Posterior vena cava (tissue), 2 donors: Measurements from ENCODE around the gene MIEN1. TPM values are rescaled to one million over a fixed set of nuclear protein-coding genes. Genes with fewer than 3 reads are reported as not detected.
"Not testable (repeated sequence)": the region's sequence is repeated elsewhere in the genome, so short reads cannot be mapped to it uniquely, and the experiment has no call there.

Source experiments
- DNase-seq: peaks from one replicate; pipeline ENCODE4 v3.0.0-alpha.2; 2020; ENCODE audit warnings: low spot score
- intact Hi-C, 2 donors: fragments of 100-400 bp; cut with DNase I; formaldehyde crosslinking; loops; one replicate each; pipeline versions ENCODE4 v1.14.1 to v1.14.2; 2022 to 2023
- total RNA-seq, 2 donors: library from RNA; stranded (reverse); fragmentation: NEBNext Ultra II Directional; extraction: Animal tissue kit (Norgen Biotek cat#: 25700); gene quantifications; one replicate each; pipeline ENCODE4 v1.2.1, GENCODE V29; 2021
- donor health status: DM: yes; HTN: yes; CAD: no.
- donor health status: DM: yes; HTN: yes; CAD: no.

Gene MIEN1
- total RNA-seq, 2 donors from 2014 or later = 27.4 to 33.6 TPM

DNA sequence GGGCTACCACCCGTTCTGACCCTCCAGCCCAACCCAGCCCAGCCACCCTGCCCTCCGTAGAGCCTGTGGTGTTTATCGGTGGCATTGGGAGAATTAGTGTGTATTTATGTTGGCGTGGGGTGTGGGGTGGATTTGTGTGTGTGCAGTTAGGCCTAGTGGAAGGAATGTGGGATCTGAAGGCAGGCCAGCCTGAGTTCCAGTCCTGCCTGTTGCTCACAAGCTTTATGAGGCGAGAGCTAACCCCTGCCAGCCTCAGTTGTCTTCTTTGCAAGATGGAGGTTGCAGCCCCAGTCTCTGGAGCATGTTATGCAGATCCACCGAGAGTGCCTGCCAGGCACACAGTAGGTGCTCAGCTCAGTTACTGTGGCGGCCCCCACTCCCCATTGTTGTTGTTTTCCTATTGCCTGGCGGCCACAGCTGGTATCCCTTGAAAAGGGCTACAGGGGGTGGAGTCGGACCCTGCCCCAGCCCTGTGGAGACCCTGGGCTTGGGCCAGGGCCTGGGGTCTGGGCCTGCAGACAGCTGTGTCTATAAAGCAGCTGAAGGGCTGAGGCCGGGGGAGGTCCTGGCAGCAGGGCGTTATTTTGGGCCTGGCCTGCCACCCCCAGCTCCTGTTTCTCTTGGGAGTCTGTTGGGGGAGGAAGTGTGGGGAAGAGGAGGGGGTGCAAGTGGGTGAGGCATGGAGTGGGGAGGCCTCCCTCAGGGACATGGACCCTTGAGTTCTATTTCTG is 25.3 kb downstream of the MIEN1 start:
- DNase-seq = no peak
- intact Hi-C loops = loop anchor here in 1 of 2 donors (5.0 kb wide), 1 partner anchor 793 kb away; no protein-coding TSS in a partner anchor

DNA sequence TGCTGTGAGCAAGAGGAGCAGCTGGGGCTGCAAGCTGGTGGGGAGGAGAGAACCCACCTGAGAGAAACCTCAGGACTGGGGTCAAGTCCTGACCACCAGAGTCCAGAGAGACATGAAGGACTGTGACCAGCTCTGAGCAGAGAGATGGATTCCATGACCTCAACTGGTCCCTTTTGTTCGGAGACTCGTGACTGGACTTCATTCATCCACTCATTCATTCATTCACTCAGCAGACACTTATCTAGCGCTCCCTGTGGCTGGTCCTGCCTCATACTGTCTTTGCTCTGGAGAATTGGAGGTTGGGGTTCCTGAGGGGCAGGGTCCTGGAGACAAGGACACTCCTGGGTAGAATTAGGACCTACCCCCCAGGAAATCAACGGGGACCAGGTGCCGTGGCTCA is 26.4 kb downstream of the MIEN1 start:
- no peak for DNase-seq
- intact Hi-C loops = loop anchor here in 1 of 2 donors (5.0 kb wide), 1 partner anchor 792 kb away; no protein-coding TSS in a partner anchor

GRCh38 chr17:39702901-39703893 is 27.1 kb downstream of the MIEN1 start:
- intact Hi-C loops = loop anchor here in 1 of 2 donors (5.0 kb wide), 1 partner anchor 791 kb away; no protein-coding TSS in a partner anchor

DNA sequence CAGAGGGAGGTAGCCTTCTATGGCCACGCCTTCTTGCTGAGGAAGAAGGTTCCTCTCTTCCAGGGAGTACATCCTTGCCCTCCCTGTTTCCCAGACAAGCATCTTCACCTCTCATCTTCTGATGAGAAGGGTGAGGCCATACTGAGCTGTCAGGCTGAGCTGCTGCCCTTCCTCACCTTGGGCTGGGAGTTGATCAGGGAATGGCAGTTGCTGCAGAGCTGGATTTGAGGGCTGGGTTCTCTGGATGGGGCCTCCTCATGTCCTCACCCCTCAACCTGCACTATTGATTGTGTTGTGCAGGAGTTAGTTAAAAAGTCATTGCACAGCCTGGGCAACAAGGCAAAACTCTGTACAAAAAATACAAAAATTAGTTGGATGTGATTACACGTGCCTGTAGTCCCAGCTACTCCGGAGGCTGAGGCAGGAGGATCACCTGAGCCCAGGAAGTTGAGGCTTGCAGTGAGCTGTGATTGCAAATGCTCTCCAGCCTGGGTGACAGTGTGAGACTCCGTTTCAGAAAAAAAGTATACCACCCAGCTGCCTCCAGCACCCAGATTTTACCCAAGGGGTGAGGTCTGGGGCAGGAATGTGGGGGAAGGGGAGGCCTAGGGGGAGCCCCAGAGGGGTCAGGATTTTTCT is 28.4 kb downstream of the MIEN1 start:
- no peak for DNase-seq
- intact Hi-C loops = loop anchor here in 1 of 2 donors (5.0 kb wide), 1 partner anchor 790 kb away; no protein-coding TSS in a partner anchor

More at GRCh38 chr17:39702901-39703893, 27.1 kb downstream of the MIEN1 start:
- no peak for DNase-seq

DNA sequence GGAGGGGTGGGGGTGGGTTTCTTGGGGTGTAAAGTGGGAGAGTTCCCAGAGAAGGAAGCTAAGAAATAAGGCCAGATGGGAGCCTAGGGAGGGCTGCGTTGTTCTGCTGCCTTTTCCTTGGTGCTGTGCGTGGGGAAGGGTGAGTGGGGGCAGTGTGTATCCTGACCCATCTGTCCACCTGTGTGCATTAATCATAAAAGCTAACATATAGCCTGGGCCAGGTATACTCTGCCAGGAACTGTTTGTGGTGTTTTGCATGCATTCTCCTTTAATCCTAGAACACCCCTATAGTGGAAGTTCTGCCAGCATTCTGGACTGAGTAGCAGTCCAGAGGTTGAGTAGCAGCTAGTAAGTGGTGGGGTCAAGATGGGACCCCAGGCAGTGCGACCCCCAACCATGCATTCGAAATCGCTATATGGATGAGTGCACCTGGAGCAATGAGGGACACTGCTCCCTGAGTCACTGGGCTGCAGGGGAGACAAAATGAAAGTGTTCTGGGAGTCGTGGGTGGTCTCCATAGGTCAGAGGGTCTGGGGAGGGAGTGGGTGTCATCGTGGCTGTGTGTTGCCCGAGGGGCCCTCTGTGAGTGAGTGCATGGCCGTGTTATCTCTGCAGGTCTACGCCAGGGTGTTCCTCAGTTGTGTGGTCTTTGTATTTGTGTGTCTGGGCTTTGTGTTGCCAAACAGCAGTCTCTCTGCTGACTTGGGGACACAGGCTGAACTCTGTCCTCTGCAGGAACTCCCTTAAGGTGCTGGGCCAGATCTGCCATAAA is 29.1 kb downstream of the MIEN1 start:
- DNase-seq = no peak
- intact Hi-C loops = loop anchor here in 1 of 2 donors (5.0 kb wide), 1 partner anchor 789 kb away; no protein-coding TSS in a partner anchor

DNA sequence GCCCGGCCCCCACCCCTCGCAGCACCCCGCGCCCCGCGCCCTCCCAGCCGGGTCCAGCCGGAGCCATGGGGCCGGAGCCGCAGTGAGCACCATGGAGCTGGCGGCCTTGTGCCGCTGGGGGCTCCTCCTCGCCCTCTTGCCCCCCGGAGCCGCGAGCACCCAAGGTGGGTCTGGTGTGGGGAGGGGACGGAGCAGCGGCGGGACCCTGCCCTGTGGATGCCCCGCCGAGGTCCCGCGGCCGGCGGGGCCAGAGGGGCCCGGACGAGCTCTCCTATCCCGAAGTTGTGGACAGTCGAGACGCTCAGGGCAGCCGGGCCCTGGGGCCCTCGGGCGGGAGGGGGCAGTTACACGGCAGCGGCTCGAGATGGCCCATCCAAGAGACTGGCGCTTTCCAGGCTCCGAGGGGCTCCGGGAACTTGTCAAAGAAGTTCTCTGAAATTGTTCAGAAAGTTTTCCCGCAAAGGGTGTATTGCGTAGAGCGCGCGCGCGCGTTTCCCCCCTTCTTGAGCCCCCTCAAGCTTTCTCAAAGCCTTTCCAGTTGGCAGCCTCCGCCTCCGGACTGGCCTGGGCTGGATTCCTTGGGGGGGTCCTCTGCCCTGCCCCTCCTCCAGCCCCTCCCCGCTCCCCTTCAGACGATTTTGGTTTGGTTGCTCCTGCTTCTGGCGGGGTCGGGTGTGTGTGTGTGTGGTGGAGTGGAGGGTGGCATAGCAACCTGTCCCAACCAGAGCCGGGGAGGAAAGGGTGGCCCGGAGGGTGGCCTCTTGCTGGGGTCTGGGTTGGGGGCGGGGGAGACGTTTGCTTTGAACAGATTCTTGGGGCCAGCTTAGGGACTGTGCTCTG is 30.0 kb downstream of the MIEN1 start:
- DNase-seq = no peak
- intact Hi-C loops = loop anchor here in 1 of 2 donors (5.0 kb wide), 1 partner anchor 788 kb away; no protein-coding TSS in a partner anchor

DNA sequence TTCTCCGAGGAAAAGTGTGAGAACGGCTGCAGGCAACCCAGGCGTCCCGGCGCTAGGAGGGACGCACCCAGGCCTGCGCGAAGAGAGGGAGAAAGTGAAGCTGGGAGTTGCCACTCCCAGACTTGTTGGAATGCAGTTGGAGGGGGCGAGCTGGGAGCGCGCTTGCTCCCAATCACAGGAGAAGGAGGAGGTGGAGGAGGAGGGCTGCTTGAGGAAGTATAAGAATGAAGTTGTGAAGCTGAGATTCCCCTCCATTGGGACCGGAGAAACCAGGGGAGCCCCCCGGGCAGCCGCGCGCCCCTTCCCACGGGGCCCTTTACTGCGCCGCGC is 30.5 kb downstream of the MIEN1 start, which contains the start of gene ERBB2:
ERBB2 (plus strand) TSS at position 247 of the 330 bp plus-strand sequence. CDS start 175 bp downstream, outside the sequence.
- intact Hi-C loops = loop anchor here in 1 of 2 donors (5.0 kb wide), 1 partner anchor 787 kb away; no protein-coding TSS in a partner anchor
- DNase-seq = no peak

DNA sequence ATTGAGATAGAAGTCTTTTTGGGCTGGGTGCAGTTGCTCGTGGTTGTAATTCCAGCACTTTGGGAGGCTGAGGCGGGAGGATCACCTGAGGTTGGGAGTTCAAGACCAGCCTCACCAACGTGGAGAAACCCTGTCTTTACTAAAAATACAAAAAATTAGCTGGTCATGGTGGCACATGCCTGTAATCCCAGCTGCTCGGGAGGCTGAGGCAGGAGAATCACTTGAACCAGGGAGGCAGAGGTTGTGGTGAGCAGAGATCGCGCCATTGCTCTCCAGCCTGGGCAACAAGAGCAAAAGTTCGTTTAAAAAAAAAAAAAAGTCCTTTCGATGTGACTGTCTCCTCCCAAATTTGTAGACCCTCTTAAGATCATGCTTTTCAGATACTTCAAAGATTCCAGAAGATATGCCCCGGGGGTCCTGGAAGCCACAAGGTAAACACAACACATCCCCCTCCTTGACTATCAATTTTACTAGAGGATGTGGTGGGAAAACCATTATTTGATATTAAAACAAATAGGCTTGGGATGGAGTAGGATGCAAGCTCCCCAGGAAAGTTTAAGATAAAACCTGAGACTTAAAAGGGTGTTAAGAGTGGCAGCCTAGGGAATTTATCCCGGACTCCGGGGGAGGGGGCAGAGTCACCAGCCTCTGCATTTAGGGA is 31.0 kb downstream of the MIEN1 start:
- DNase-seq, intact Hi-C loops: not testable (repeated sequence)

- no peak for DNase-seq
These were observed 32.4 kb downstream of the MIEN1 start for GRCh38 chr17:39697961-39698360.

DNA sequence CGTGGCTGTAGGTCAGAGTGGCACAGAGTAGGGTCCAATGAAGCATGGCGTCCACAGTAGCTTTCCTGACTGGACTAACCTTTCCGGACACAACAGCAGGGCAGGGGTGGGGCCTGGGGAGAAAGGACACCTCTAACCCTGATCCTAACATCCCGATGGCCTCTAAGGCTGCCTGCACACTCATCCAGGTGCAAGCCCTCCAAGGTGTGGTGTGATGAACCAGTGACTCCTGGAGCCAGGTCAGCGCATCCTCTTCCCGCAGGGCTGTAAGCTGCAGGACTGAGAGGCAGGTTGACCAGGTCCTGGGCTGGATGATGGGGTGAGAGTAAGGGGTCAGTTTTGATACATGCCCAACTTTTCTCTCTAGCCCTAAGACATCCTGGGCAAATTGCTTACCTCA is 33.6 kb downstream of the MIEN1 start:
- no peak for DNase-seq
- intact Hi-C loops = no loop called here

More at GRCh38 chr17:39697961-39698360, 32.4 kb downstream of the MIEN1 start:
- intact Hi-C loops = no loop called here

DNA sequence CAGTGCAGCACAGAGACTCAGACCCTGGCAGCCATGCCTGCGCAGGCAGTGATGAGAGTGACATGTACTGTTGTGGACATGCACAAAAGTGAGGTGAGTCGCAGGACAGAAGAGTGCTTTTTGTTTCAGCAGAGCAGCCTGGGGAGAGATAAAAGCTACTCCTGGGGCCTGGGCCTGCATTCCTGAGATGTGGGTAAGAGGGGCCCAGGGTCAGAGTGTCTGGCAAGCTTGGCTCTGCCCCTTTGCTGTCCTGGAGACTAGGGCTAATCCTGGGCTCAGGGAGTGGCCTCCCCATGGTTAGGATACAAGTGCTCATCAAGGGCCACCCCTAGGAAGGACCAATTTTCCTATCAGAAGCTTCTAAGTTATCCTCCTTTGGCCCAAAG is 35.2 kb downstream of the MIEN1 start:
- DNase-seq = no peak
- intact Hi-C loops = no loop called here

DNA sequence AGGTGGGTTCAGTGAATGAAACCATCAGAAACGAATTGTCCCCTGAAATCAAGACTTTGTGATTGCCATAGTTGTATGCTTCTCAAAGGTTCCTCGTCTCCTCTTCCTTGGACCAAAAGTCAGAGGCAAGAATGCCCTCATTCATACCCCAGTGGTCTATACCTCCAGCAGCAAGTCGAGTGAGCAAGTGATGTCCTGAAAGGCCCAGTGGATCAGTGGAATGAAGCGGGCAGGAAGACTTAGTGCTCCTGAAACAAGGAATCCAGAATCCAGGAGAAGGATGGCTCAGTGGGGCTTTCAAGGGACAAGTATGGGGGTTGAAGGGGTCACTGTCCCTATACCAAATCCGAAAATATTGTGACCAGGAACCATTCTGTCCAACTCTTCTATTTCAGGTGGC is 35.7 kb downstream of the MIEN1 start:
- intact Hi-C loops = no loop called here
- no peak for DNase-seq

DNA sequence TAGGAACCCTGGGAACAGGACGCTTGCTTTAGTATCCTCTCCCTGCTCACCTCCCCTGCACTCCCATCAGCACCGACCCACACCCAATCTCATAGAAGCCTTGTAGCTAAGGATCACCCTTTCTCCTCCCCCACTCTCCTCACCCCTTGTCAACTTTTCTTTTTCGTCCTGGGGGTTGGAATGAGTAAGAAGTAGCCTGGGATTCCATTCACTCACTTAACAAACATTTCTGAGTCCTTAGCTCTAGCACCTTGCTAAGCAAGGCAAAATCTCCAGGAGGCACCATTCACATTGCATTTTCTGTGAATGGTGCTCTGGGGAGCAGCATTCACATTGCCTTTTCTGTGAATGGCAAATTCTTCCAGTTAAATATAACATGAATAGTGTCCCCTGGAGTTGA is 41.4 kb downstream of the MIEN1 start:
- intact Hi-C loops = loop anchor here (1.0 to 10.0 kb wide), 2 partner anchors 21 to 54 kb away; partner anchors contain the start of gene STARD3 (in 1 of the 2)
- no peak for DNase-seq

GRCh38 chr17:39688475-39688835 is 41.9 kb downstream of the MIEN1 start:
- intact Hi-C loops = loop anchor here in 1 of 2 donors (10.0 kb wide), 1 partner anchor 54 kb away; the partner anchor contains the start of gene STARD3

DNA sequence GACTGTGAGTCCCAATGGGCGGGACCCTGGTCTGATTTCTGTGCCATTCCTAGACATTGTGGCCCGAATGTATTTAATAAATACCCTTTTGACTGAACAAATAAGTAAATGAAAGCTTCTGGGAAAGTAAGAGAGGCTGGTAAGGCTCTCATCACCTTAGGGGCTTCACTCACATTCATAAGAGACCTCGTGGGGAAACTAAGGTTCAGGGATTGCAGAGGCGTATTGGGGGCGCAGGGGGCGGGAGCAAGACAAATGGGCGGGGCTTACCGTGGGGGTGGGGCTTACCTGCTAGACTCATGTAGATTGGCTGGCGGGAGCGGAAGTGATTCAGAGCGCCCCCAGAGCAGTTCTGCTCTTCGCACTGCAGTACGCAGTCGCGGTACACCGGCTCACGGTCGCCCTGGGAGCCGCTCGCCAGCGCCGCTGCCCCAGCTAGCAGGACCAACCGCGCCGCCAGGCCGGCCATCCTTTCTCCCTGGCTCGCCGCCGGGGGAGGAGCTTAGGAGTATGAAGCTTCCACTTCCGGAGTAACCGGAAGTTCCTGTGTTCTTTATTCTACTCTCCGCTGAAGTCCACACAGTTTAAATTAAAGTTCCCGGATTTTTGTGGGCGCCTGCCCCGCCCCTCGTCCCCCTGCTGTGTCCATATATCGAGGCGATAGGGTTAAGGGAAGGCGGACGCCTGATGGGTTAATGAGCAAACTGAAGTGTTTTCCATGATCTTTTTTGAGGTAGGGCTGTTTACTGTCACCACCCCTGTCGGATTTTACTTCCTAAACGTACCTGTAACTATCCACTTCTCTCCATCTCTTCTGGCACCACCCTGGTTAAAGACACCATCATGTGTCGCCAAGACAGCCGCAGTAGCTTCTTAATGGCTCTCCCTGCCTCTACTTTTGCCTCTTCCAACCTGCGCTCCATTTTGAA is 42.5 kb downstream of the MIEN1 start, which contains the start of gene PGAP3:
PGAP3 (minus strand) TSS at position 512 of the 929 bp plus-strand sequence; CDS start at position 469, 43 bp downstream.
- peak; percentile 93 for DNase-seq
- intact Hi-C loops = loop anchor here in 1 of 2 donors (10.0 kb wide), 1 partner anchor 53 kb away; the partner anchor contains the start of gene STARD3

More at GRCh38 chr17:39688475-39688835, 41.9 kb downstream of the MIEN1 start:
- DNase-seq = no peak
